ENCODE results near the gene ESYT1.
"Not testable (repeated sequence)": the region's sequence is repeated elsewhere in the genome, so short reads cannot be mapped to it uniquely, and the experiment has no call there.

The ESYT1 gene

DNA sequence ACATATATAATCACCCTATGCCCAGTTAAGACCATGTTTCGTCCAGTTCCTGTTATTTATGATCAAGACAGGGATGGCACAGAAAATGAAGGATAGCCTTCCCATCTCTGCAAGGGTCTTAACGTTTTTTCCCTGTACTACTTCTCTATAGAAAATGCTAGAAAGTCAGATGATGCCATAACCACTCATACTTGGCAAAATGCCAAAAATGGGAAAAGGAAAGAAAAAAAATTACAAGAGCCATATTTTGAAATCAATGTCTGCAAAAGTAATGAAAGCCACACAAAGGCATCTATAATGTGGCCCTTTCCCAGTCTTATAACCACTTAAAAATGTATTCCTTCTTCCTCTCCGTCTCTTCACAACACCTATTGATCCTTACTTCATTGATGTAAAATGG is 22.5 kb downstream of the ESYT1 start:
- Histone ChIP-seq H3K9ac (ENCODE audit: low read depth, low read length) (no peak overlapping the region), H3K4me1 (ENCODE audit: control insufficient read depth, insufficient read depth, low read length) (peaks cover 10% of the 10 kb centered on the region; the same call in 1 of the 2 replicates)

GRCh38 chr12:56151672-56152131 is 23.6 kb downstream of the ESYT1 start:
- Histone ChIP-seq H3K4me1 (ENCODE audit: control insufficient read depth, insufficient read depth, low read length) (peaks cover 10% of the 10 kb centered on the region; the same call in 1 of the 2 replicates), H3K9me3 (ENCODE audit: control insufficient read depth, insufficient read depth, low read length) (no peaks in the 10 kb centered on the region), H3K9ac (ENCODE audit: low read depth, low read length) (peak overlapping the region; percentile 79)

More for the DNA sequence above, 22.5 kb downstream of the ESYT1 start:
- Histone ChIP-seq H3K27me3 (ENCODE audit: control insufficient read depth, insufficient read depth, low read length) (no peaks in the 10 kb centered on the region), H3K9me3 (ENCODE audit: control insufficient read depth, insufficient read depth, low read length) (no peaks in the 10 kb centered on the region), H3K36me3 (ENCODE audit: control insufficient read depth, insufficient read depth, low read length) (peaks cover 22% of the 10 kb centered on the region), H3K4me3 (ENCODE audit: low read depth, low read length) (no peak overlapping the region), H3K27ac (ENCODE audit: low read depth, low read length) (no peak overlapping the region)

GRCh38 chr12:56152132-56152755 is 24.2 kb downstream of the ESYT1 start, which contains the start of gene MYL6B:
MYL6B (plus strand) TSS chr12:56152587; CDS start chr12:56153919, 1,332 bp downstream.
- Histone ChIP-seq H3K27ac (ENCODE audit: low read depth, low read length) (peak within 1 kb of the TSS; percentile 98), H3K9ac (ENCODE audit: low read depth, low read length) (peak within 1 kb of the TSS; percentile 79), H3K9me3 (ENCODE audit: control insufficient read depth, insufficient read depth, low read length) (no peaks in the 10 kb centered on the region), H3K36me3 (ENCODE audit: control insufficient read depth, insufficient read depth, low read length) (peaks cover 27% of the 10 kb centered on the region), H3K4me1 (ENCODE audit: control insufficient read depth, insufficient read depth, low read length) (peaks cover 10% of the 10 kb centered on the region; the same call in 1 of the 2 replicates), H3K27me3 (ENCODE audit: control insufficient read depth, insufficient read depth, low read length) (no peaks in the 10 kb centered on the region), H3K4me3 (ENCODE audit: low read depth, low read length) (peak within 1 kb of the TSS; percentile 92)

More at GRCh38 chr12:56151672-56152131, 23.6 kb downstream of the ESYT1 start:
- Histone ChIP-seq H3K36me3 (ENCODE audit: control insufficient read depth, insufficient read depth, low read length) (peaks cover 27% of the 10 kb centered on the region), H3K27ac (ENCODE audit: low read depth, low read length) (peak overlapping the region; percentile 98), H3K27me3 (ENCODE audit: control insufficient read depth, insufficient read depth, low read length) (no peaks in the 10 kb centered on the region), H3K4me3 (ENCODE audit: low read depth, low read length) (peak overlapping the region; percentile 92)

DNA sequence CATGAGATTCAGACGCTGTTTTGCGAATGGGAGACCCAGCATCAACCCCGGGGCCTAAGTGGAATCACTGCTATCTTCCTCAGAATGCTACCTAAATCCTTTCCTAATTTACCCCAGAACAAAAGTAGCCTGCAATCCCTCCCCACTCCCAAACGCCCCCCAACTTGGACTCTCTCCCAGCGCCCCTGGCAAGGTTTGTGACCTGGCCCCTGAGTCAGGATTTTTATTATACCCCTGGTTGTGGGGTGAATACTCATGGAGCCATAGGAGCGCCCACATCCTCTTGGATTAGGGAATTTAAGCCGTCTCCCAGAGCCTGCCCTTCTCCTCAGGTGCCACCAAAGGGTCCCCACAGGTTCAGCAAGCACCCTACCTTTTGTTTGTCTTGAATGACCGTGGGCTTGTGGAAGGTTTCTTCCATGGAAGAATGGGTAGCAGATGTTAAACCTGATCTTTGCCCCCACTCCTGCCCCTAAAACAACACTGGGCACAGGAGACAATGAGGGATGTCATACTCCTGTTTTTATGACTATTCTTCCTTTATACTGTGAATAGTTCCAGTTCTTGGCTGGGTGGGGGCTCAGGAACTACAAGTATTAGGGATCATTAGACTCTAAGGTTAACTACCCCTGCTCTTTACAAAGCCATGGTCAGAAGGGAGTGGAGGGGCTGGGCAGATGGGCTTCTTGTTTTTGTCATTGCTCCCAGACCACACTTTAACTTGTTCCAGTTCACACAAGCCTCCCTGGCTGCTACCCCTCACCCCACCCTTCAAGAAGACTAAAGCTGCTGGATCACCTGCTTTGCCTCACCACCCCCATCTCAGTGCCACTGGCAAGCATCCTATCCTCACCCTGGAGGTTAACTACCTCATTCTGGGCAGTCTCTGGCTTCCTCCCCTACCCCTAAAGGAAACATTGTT is 24.9 kb downstream of the ESYT1 start:
- Histone ChIP-seq H3K27me3 (ENCODE audit: control insufficient read depth, insufficient read depth, low read length) (no peaks in the 10 kb centered on the region), H3K27ac (ENCODE audit: low read depth, low read length) (peak overlapping the region; percentile 98), H3K4me1 (ENCODE audit: control insufficient read depth, insufficient read depth, low read length) (peaks cover 10% of the 10 kb centered on the region; the same call in 1 of the 2 replicates), H3K36me3 (ENCODE audit: control insufficient read depth, insufficient read depth, low read length) (peaks cover 27% of the 10 kb centered on the region), H3K9me3 (ENCODE audit: control insufficient read depth, insufficient read depth, low read length) (no peaks in the 10 kb centered on the region), H3K9ac (ENCODE audit: low read depth, low read length) (peak overlapping the region; percentile 72), H3K4me3 (ENCODE audit: low read depth, low read length) (peak overlapping the region; percentile 92)

GRCh38 chr12:56153678-56154065 is 25.6 kb downstream of the ESYT1 start:
- Histone ChIP-seq H3K4me3 (ENCODE audit: low read depth, low read length) (peak overlapping the region; percentile 92; the same call in 1 of the 2 replicates), H3K9ac (ENCODE audit: low read depth, low read length) (no peak overlapping the region), H3K27me3 (ENCODE audit: control insufficient read depth, insufficient read depth, low read length) (no peaks in the 10 kb centered on the region), H3K9me3 (ENCODE audit: control insufficient read depth, insufficient read depth, low read length) (no peaks in the 10 kb centered on the region), H3K36me3 (ENCODE audit: control insufficient read depth, insufficient read depth, low read length) (peaks cover 27% of the 10 kb centered on the region), H3K4me1 (ENCODE audit: control insufficient read depth, insufficient read depth, low read length) (peaks cover 10% of the 10 kb centered on the region; the same call in 1 of the 2 replicates), H3K27ac (ENCODE audit: low read depth, low read length) (no peak overlapping the region)

DNA sequence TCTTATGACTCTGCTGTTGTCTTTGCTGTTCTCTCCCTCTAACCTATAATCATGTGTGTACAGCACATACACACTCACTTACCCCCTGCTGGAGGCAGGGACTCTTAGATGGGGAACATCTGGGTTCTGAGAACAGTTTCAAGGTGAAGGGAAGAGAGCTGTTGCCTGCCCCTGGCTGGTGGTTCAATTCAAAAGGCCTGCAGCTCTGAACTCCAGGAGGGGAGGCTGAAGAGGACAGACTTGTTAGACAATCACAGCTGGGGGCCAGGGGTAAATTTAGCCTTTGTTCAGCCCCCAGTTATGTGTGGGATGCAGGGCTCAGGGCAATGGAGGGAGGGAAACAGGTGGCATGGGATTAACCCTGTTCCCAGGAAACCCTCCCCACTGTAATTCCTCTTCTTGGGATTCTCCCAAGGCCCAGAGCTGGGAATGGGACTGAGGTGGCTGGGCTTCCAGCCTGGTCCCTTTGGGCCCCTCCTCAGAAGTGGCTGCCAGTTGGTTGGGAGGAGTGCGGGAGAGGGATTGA is 26.2 kb downstream of the ESYT1 start:
- Histone ChIP-seq H3K9ac (ENCODE audit: low read depth, low read length) (no peak overlapping the region), H3K9me3 (ENCODE audit: control insufficient read depth, insufficient read depth, low read length) (no peaks in the 10 kb centered on the region), H3K36me3 (ENCODE audit: control insufficient read depth, insufficient read depth, low read length) (peaks cover 28% of the 10 kb centered on the region), H3K27me3 (ENCODE audit: control insufficient read depth, insufficient read depth, low read length) (no peaks in the 10 kb centered on the region), H3K4me1 (ENCODE audit: control insufficient read depth, insufficient read depth, low read length) (peaks cover 12% of the 10 kb centered on the region), H3K27ac (ENCODE audit: low read depth, low read length) (peak overlapping the region; percentile 18), H3K4me3 (ENCODE audit: low read depth, low read length) (no peak overlapping the region)

DNA sequence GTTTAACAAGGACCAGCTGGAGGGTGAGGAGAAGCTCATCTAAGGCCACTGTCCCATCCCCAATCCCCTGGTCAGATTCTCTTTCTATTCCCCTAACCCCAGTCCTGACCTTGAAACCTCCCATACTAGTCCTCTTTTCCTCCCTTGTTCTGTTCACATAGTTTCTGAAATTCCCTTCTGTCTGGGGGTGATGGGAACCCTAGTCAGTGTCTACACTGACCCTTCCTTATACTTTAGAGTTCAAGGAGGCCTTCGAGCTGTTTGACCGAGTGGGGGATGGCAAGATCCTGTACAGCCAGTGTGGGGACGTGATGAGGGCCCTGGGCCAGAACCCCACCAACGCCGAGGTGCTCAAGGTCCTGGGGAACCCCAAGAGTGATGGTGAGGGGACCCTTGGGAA is 26.8 kb downstream of the ESYT1 start:
- Histone ChIP-seq H3K27ac (ENCODE audit: low read depth, low read length) (peak overlapping the region; percentile 18), H3K9ac (ENCODE audit: low read depth, low read length) (no peak overlapping the region), H3K36me3 (ENCODE audit: control insufficient read depth, insufficient read depth, low read length) (peaks cover 30% of the 10 kb centered on the region), H3K4me3 (ENCODE audit: low read depth, low read length) (no peak overlapping the region), H3K9me3 (ENCODE audit: control insufficient read depth, insufficient read depth, low read length) (no peaks in the 10 kb centered on the region), H3K27me3 (ENCODE audit: control insufficient read depth, insufficient read depth, low read length) (no peaks in the 10 kb centered on the region), H3K4me1 (ENCODE audit: control insufficient read depth, insufficient read depth, low read length) (peaks cover 17% of the 10 kb centered on the region)

- Histone ChIP-seq H3K36me3 (ENCODE audit: control insufficient read depth, insufficient read depth, low read length) (peaks cover 32% of the 10 kb centered on the region), H3K27me3 (ENCODE audit: control insufficient read depth, insufficient read depth, low read length) (no peaks in the 10 kb centered on the region), H3K4me3 (ENCODE audit: low read depth, low read length) (no peak overlapping the region), H3K9ac (ENCODE audit: low read depth, low read length) (no peak overlapping the region), H3K4me1 (ENCODE audit: control insufficient read depth, insufficient read depth, low read length) (peaks cover 22% of the 10 kb centered on the region), H3K9me3 (ENCODE audit: control insufficient read depth, insufficient read depth, low read length) (no peaks in the 10 kb centered on the region), H3K27ac (ENCODE audit: low read depth, low read length) (no peak overlapping the region)
Observed at GRCh38 chr12:56155256-56155845, 27.3 kb downstream of the ESYT1 start.

DNA sequence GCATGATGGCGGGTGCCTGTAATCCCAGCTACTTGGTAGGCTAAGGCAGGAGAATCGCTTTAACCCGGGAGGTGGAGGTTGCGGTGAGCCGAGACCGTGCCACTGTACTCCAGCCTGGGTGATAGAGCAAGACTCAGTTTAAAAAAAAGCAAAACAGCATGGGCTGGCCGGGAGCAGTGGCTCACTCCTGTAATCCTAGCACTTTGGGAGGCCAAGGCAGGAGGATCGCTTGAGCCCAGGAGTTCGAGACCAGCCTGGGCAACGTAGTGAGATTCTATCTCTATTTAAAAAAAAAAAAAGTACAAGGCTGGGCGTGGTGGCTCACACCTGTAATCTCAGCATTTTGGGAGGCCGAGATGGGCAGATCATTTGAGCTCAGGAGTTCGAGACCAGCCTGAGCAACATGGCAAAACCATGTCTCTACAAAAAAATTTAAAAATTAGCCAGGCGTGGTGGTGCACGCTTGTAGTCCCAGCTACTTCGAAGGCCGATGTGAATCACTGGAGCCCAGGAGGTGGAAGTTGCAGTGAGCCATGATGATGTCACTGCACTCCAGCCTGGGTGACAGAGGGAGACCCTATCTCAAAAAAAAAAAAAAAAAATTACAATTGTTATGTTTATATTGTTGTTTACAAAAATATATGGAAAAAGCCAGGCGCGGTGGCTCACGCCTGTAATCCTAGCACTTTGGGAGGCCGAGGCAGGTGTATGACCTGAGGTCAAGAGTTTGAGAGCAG is 28.6 kb downstream of the ESYT1 start:
- peak overlapping the region; percentile 94 for H3K27ac ChIP-seq (ENCODE audit: low read depth, low read length)
- peaks cover 45% of the 10 kb centered on the region for H3K36me3 ChIP-seq (ENCODE audit: control insufficient read depth, insufficient read depth, low read length)
- H3K4me3 ChIP-seq (ENCODE audit: low read depth, low read length), result peak overlapping the region; percentile 55; the same call in 1 of the 2 replicates
- not testable (repeated sequence) for H3K27me3 ChIP-seq (ENCODE audit: control insufficient read depth, insufficient read depth, low read length); H3K9ac ChIP-seq (ENCODE audit: low read depth, low read length); H3K9me3 ChIP-seq (ENCODE audit: control insufficient read depth, insufficient read depth, low read length)
- H3K4me1 ChIP-seq (ENCODE audit: control insufficient read depth, insufficient read depth, low read length), result peaks cover 26% of the 10 kb centered on the region
